ENCODE data around the gene BSN.

Gene BSN

DNA sequence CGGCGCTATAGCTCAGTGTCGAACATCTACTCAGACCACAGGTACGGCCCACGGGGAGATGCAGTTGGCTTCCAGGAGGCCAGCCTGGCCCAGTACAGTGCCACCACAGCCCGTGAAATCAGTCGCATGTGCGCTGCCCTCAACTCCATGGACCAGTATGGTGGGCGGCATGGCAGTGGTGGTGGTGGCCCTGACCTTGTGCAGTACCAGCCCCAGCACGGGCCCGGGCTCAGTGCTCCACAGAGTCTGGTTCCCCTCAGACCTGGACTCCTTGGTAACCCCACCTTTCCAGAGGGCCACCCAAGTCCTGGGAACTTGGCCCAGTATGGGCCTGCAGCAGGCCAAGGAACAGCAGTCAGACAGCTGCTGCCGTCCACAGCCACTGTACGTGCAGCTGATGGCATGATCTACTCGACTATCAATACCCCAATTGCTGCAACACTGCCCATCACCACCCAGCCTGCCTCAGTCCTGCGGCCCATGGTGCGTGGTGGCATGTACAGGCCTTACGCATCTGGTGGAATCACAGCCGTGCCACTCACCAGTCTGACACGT lies 101.5 kb downstream of the BSN start:
- no peak for DNase-seq

DNA sequence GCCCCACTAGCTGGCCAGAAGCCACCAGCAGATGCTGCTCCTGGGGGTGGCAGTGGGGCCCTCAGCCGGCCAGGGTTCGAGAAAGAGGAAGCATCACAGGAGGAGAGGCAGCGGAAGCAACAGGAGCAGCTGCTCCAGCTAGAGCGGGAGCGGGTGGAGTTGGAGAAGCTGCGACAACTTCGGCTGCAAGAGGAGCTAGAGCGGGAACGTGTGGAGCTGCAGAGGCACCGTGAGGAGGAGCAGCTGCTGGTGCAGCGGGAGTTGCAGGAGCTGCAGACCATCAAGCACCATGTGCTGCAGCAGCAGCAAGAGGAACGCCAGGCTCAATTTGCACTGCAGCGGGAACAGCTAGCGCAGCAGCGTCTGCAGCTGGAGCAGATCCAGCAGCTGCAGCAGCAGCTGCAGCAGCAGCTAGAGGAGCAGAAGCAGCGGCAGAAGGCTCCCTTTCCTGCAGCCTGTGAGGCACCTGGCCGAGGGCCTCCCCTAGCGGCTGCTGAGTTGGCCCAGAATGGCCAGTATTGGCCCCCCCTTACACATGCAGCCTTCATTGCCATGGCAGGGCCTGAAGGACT lies 102.3 kb downstream of the BSN start:
- DNase-seq, result peak; percentile 5

DNA sequence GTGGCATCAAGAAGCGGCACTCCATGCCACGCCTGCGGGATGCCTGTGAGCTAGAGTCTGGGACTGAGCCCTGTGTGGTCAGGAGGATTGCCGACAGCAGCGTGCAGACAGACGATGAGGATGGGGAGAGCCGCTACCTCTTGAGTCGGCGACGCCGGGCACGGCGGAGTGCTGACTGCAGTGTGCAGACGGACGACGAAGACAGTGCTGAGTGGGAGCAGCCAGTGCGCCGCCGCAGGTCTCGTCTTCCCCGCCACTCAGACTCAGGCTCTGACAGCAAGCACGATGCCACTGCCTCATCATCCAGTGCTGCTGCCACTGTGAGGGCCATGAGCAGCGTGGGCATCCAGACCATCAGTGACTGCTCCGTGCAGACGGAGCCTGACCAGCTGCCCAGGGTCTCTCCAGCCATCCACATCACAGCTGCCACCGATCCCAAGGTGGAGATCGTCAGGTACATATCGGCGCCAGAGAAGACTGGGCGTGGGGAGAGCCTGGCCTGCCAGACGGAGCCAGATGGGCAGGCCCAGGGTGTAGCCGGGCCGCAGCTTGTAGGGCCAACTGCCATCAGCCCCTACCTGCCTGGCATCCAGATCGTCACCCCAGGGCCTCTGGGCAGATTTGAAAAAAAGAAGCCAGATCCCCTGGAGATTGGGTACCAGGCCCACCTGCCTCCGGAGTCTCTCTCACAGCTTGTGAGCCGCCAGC lies 103.1 kb downstream of the BSN start:
- DNase-seq, result no peak

DNA sequence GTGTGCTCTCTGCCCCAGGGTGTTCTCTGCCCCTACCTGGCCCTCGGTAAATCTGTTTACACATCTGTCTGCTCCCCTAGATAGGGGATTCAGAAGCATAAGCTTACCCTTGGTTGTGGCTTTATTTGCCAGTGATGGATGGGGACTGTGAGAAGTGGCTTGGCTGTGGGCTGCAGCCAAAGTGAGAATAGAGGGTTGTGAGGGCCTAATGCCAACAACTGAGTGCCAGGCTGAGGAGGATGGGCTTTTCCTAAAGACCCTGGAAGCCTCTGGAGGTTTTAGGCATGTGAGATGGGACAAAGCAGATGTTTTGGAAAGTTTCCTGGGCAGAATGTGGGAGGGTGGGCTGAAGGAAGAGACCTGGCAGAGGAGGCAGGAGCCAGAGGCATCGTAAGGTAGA lies 104.4 kb downstream of the BSN start:
- DNase-seq, result no peak

DNA sequence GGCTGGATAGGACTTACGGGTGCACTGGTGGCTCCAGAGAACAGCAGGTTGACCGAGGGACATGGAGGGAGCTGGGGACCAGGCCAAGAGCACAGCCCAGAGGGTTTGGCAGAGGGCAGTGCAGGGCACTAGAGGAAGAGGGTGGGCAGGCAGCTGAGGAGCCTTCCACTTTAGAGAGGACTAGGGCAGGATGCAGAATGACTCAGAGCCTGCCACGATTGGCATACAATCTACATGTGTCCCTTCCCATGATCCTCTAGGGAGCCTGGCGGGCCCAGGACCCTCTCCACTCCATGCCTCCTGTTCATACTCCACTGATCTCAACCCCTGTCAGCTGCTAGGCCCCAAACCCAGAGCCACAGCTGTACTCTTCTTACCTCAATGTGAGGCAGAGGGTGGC lies 105.5 kb downstream of the BSN start:
- no peak for DNase-seq

DNA sequence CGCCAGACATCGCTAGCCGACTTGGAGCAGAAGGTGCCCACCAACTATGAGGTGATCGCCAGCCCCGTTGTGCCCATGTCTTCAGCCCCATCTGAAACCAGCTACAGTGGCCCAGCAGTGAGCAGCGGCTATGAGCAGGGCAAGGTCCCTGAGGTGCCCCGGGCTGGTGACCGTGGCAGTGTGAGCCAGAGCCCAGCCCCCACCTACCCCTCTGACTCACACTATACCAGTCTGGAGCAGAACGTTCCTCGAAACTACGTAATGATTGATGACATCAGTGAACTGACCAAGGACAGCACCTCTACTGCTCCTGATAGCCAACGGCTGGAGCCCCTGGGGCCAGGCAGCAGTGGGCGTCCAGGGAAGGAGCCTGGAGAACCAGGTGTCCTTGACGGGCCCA lies 107.0 kb downstream of the BSN start:
- no peak for DNase-seq

DNA sequence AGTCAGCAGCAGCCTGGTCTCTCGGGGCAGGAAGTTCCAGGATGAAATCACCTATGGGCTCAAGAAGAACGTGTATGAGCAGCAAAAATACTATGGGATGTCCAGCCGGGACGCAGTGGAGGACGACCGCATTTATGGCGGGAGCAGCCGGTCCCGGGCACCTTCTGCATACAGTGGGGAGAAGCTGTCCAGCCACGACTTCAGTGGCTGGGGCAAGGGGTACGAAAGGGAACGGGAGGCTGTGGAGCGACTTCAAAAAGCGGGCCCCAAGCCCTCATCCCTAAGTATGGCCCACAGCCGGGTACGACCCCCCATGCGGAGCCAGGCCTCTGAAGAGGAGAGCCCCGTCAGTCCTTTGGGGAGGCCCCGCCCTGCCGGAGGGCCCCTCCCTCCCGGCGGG lies 107.7 kb downstream of the BSN start:
- no peak for DNase-seq

DNA sequence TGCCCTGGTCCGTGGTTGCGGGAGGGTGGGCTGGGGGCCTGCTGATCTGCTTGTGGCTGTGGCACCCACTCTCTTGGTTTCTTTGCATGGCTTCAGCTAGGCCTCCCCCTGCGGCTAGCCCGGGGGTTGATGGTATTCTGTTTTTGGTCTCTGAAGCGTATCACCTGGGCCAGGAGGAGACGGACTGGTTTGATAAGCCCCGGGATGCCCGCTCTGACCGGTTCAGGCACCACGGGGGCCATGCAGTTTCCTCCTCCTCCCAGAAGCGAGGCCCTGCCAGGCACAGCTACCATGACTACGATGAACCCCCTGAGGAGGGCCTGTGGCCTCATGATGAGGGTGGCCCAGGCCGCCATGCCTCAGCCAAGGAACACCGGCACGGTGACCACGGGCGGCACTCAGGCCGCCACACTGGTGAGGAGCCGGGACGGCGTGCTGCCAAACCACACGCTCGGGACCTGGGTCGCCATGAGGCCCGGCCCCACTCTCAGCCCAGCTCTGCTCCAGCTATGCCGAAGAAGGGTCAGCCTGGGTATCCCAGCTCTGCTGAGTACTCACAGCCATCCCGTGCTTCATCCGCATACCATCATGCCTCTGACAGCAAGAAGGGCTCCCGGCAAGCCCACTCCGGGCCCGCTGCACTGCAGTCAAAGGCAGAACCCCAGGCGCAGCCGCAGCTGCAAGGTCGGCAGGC lies 108.6 kb downstream of the BSN start:
- DNase-seq, result no peak

DNA sequence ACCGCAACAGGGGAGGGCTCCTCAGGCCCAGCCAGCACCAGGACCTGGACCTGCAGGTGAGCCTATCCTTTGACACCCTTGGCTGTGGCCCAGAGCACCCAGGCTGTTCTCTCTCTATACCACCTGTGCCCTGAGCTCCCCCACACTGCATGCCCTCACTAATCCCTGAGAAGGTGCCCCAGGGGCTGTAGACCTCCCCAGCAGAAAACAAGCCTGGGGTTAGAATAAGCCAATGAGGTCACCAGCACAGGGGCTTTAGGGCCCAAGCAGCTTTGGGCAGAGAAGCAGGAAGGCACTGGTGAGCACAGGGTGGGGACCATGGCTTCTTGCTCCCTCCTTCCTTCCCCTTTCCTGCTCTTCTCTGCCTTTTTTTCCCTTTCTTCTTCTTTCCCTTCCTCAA lies 109.6 kb downstream of the BSN start:
- no peak for DNase-seq

DNA sequence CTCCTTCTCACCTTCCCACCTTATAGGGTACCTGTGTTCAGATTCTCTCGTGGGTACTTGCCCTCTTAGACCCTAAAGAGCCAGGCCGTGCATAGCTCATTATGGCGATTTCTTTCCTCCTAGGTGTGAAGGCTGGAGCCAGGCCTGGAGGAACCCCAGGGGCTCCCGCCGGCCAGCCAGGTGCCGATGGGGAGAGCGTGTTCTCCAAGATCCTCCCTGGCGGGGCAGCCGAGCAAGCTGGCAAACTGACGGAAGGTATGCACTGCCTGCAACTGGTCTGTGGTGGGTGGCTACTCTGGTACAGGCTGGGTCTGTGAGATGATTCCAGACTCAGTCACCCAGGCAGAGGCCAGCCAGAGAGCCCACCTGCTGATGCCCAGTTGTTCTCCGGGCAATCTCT lies 110.0 kb downstream of the BSN start:
- DNase-seq, result no peak

DNA sequence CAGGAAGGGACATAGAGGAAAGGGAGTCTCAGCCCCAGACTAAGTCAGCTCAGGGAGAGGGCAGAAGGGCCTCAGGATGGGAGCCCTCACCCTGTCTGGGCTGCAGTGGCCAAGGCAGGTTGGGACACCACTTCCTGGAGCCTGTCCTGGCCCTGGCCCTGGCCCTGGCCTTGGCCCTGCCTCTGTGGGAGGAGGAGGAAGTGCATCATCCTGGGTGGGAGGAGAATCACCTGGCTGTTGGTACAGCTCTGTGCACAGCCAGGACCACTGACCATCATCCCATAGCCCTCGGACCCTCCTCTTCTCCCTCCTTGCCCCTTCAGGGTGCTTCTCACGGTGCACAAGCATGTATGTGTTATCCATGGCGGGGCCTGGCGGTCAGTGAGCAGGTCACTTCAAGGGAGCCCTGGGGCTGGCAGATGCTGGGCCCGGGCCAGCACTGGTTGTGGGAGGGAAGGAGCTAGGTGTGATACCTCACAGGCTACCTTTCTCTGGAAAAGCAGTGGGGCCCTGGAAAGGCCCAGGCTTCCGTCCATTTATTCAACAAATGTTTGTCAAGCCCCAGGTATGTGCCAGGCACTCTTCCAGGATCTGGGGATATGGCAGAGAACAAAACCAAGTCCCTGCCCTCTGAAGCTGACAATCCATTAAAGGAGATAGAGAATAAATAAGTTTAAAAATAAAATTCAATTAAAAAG lies 111.7 kb downstream of the BSN start:
- no peak for DNase-seq

DNA sequence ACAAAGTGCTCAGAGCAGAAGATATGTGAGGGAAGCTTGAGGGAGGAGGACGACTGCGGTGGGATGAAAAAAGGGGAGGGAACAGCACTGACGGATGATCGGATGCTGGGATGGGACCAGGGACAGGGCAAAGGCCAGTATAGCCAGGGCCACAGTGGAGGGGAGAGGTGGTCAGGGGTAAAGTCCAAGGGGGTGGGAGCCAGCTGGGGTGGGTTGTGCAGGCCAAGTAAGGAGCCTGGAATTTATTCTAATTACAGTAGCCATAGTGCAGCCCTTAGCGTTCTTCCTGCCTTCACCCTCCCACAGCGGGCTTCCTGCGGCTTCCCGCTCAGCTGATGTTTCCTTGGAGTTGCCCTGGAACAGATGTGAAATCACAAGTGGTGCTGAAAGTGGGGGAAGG lies 112.3 kb downstream of the BSN start:
- no peak for DNase-seq

DNA sequence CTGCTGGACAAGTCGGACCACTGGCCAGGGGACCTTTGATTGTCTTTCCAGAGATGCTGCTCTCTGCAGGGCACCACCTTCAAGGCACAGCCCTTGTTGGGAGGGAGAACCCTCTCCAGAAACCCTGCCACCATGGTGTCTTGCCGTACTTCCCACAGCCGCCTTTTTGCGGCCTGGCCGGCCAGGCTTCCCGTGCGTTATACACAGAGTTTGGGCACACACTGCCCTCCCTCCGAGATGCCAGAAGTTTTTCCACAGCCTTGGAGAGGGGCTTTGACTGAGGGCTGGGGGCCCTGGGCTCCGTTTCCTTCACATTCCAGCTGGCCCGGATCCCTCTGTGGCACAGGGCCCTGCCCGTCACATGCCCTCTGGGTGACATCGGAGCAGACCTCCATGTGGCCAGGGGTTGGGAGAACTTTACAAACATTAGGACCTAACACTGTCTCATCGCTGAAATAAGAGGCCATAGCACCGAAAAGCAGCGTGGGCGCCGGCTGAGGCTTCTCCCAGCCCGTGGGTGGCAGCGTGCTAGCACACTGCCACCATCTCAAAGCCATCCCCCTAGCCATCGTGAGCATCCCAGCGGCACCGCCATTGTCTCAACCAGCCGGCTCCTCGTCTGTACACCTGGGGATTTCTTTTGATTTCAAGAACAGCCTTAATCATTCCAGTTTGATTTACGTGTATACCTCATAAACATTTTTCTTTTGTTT lies 113.6 kb downstream of the BSN start:
- DNase-seq, result no peak

DNA sequence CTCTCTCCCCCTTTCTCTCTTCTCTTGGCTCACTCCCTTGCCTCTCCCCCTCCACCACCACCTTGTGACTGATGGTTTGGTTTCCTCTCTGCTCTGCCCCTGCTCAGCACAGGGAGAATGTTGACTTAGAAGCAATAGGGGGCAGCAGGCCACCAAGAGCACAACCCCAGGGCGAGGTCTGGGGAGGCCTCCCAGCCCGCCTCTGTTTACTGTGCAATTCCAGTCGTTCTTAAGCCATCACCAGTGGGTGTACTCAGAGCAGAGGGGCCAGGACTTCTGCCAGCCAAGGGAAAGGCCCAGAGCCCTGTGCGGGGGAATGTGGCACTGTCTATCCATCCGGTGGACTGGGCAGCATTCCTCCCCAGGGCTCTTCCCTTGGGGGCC lies 114.1 kb downstream of the BSN start:
- DNase-seq, result no peak

DNA sequence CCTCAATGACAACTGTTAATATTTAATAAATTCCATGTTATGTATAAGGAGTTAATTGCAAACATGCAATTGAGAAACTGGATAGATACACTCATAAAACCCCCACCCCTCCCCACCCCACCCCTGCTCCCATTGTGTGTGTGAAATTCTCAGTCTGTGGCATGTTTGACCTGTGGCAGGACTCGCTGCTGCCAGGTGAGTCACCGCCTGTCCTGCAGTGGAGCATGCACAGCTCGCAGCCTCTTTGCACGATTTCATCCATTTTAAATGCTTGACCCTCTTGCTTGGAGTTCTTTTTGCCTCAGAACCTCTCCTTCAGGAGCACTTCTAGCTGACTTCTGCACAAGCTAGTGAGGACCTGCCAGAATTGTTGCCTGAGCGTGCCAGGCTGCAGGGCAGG lies 114.6 kb downstream of the BSN start:
- no peak for DNase-seq

DNA sequence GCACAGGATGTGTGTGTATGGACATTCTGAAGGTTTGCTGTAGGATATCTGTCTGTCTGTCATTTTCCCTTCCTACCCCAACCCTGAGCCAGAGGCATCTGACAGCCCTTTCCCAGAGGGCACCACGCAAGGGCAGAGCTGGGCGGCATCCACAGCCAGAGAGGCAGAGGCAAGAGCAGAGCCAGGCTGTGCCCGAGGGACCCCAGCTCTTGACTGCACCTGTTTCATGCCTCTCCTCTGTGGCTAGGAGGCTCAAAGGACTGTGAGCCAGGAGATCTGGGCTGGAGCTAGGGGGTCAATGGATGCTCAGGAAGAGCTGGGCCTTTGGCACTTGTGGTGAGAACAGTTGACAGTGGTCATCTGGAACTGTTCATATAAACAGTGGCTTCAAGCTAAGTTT lies 115.1 kb downstream of the BSN start:
- DNase-seq, result no peak

DNA sequence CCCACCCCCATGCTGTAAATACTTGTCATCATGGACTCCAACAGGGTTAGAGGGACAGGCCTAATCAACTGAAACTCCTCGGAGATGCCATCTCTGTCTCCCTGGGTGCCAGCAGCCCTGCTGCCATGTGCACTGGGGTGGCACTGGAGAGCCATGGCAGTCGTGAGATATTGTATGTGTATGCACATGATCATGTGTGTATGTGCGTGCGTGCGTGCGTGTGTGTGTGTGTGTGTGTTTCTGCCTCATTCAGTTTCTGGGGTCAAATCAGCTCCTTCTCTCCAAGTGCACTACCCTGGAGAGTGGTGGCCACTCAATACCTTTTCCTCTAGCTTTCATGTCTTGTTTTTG lies 116.6 kb downstream of the BSN start:
- no peak for DNase-seq

DNA sequence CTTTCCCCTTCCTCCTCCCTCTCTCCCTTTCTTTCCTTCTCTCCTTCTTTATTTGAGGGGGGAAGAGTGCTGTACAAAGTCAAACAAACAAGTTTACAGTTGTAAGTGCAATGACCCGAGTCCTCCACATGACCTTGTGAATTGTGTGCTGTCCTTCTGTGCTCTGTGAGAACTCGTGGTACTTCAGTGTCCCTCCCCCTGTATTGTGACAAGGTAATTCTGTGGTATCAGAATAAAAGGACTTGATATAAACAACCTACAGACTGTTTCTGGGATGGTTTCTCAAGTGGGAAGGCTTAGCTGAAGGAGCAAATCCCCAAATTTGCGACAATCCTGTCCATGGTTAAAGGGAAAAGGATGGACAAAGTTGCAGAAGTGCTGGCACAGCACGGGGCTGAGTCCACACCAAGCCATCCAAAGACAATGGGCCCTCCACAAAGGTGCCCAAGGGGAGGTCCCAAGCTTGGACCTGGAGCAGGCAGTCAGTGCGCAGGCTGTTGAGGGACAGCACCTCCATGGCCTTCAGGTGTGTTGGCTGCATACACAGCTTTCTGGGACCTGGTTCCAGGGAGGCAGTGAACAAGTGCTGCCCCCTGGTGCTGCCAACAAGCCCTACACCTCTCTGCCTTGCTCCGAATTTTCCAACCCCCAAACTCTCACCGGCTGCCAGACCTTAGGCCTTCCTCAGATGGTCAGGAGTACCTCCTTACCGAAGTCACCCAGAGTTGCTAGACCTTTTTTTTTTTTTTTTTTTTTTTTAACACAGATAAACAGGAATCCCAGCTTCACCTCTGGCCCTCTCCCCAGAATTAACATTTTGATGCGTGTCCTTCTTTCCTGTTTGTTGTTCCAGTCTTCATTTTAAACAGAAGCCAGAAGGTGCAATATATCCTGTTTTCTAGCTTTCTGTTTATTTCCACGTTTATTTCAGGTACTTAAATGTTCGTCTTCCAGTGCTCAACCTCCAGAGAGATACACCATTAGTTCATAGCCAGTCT lies 117.3 kb downstream of the BSN start:
- DNase-seq, result no peak

DNA sequence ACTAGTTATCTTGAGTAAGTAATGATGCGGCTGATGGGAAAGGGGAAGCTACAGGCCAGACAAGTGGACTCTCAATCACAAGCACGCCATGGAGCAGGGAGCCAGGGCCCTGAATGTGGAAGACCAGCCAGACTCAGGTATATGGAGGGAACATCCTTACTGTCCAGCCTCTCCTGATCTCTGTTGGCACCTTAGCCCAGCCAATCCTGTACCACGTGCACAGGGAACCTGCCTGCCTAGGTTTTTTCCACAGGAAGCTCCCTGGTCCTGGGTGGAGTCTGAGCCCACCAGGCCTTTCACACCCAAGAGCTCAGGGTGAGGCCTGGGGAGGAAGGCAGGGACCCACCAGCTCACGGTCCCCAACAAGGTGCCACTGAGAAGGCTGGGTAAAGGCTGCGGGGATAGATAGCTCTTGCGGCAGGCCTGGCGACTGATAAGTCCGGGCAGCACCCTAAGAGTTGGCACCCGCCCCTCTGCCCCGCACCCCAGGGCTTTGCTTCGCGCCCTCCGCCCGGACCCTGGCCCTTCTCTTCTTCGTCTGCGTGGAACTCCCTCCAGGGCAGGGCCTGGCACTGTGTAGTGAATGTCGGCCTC lies 118.9 kb downstream of the BSN start:
- DNase-seq, result no peak

DNA sequence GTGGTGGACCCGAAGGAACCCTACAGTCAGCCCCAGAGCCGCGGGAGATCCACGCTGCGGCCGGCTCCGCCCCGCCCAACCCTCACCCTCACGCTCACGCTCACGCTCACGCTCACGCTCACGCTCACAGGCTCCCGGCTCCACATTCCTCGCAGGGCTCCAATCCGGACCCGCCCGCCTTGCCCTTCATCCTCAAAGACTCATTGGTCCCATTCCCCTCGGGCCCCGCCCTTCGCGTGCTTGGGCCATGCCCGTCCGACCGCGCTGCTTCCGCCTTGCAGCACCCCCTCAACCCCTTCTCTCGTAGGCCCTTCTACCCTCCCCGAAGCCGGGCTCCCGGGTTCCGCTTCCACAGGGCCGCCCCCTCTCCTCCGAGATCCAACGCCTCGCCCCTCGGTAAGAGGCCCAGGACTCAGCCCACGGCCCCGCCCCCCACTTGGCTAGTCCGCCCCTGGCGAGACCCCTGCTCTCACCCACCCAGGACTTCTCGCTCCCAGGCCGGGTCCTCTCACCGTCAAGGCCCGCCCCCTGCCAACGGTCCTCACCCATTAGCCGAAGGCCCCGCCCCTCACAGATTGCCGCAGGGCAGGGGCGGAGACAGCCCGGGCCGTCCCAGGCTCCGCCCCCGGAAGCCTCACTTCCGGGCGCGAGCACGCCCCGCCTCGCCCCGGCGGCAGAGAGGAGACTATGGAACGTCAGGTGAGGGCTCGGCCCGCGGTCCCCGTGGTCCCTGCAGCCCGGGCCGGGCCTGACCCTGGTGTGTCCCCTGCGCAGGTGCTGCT lies 119.6 kb downstream of the BSN start, which contains the start of gene APEH:
TSS of gene APEH (plus strand) at position 637 of the 782 bp plus-strand sequence. CDS start at position 688, 51 bp downstream.
- no peak for DNase-seq

All from DMS 273 treated with DMSO at 0.1 percent for 48 hours (cell line).